ENCODE results near the gene TAC4.
A peak's percentile ranks its signal among the peaks of the same experiment; 100 is the strongest.

The TAC4 gene

DNA sequence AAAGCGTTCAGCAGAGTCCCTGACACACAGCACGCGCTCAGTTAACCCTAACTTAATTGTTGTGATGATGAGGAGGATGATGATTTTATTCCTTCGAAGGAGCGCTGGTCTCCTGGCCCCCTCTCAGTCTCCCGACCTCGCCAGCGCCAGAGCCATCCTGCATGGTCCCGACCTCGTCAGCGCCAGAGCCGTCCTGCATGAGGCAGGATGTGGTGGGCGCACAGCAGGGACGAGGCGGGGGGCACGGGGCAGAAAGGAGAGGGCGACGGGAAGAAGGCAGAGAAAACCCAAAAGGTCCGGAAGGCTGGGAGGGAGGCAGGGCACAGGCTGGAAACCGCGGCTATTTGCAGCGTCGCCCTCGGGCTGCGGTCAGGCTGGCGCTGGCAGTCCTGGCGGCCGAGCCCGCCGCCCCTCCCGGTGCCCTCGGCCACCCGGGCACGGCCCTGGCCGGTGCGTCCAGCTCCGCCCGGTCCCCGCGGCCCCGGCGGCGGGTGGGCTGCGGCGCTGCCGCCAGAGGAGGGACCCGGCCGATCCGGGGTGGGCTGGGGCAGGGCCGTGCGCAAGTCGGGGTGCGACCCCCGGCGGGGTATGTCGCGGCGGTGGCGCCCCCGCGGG lies 3.0 kb upstream of the TAC4 start:
- no peak overlapping the region for H3K27ac ChIP-seq
- no peak for TF ChIP-seq ZFX (IDR thresholded peaks at IDR 0.05)
- TF ChIP-seq, protein P1, sequence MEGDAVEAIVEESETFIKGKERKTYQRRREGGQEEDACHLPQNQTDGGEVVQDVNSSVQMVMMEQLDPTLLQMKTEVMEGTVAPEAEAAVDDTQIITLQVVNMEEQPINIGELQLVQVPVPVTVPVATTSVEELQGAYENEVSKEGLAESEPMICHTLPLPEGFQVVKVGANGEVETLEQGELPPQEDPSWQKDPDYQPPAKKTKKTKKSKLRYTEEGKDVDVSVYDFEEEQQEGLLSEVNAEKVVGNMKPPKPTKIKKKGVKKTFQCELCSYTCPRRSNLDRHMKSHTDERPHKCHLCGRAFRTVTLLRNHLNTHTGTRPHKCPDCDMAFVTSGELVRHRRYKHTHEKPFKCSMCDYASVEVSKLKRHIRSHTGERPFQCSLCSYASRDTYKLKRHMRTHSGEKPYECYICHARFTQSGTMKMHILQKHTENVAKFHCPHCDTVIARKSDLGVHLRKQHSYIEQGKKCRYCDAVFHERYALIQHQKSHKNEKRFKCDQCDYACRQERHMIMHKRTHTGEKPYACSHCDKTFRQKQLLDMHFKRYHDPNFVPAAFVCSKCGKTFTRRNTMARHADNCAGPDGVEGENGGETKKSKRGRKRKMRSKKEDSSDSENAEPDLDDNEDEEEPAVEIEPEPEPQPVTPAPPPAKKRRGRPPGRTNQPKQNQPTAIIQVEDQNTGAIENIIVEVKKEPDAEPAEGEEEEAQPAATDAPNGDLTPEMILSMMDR (conservative IDR thresholded peaks at IDR 0.05), result no peak

DNA sequence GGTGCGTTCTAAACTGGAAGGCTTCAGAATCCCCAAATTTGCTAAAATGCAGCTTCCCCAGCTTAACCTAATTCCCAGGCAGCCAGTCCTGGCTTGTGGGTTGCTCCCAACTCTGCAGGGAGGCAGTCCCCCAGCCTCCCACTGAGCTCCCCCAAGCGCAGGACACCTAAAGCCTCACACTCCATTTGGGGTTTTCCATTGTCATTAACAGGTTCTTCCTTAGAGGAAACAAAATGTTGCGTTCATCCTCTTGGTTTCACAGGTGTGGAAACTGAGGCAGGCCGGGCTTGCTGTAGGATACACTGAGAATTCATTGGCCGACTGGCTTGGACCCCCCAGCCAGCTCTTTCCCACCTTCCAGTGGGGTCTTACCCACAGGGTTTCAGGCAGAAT lies 2.3 kb upstream of the TAC4 start:
- TF ChIP-seq ZFX (IDR thresholded peaks at IDR 0.05), result no peak
- TF ChIP-seq, protein P1 (conservative IDR thresholded peaks at IDR 0.05), result no peak

DNA sequence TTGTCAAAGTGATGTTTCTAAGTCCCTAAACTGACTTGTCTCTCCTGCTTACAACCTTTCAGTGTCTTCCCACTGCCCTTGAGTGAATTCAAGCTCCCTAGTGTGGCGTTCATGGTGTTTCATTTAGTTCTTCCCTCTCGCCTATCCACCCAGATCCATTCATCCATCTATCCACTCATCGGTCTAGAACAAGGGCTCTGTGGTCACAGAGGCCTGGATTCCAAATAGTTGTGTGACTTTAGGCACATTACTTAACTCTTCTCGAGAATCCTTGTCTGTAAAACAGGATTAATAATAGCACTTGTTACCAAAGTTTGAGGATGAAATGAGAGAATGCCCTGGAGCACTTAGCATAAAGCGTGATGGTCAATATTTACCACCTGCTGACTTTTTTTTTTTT lies 870 bp upstream of the TAC4 start:
- TF ChIP-seq, protein P1 (conservative IDR thresholded peaks at IDR 0.05), result no peak
- TF ChIP-seq ZFX (IDR thresholded peaks at IDR 0.05), result no peak
- H3K27ac ChIP-seq, result no peak overlapping the region

More for the DNA sequence above, 2.3 kb upstream of the TAC4 start:
- no peak overlapping the region for H3K27ac ChIP-seq

DNA sequence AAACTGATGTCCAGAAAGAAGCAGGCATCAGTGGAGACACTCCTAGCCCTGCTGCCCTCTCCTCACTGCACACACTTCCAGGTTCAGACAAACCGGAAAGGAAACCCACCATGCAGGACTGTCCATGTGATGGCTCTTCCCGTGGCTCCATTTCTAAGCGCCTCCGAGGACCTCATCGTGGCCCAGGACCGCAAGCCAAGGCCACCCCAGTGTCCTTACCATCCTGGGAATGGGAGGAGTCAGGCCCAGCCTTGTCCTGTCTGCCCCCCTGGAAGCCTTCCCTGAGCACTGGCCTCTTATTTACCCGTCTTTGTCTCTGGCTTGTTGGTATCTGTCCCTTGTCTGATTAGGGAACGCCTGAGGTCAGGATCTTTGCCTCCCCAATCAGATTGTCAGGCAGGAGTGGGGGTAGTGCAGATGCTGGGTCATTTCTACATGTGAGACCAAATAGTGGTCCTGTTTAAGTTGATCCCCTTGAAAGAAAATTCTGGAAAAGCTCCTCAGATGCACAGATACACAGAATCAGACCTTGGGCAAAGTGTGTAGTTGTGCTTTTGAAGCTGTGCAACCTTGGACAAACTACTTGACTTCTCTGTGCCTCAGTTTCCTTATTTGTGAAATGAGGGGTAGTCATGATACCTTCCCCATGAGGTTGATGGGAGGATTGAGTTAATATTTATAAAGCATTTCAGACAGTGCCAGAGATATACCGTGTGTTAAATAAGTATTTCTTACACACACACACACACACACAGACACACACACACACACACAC lies 744 bp downstream of the TAC4 start:
- TF ChIP-seq, protein P1 (conservative IDR thresholded peaks at IDR 0.05), result no peak
- TF ChIP-seq ZFX (IDR thresholded peaks at IDR 0.05), result no peak

DNA sequence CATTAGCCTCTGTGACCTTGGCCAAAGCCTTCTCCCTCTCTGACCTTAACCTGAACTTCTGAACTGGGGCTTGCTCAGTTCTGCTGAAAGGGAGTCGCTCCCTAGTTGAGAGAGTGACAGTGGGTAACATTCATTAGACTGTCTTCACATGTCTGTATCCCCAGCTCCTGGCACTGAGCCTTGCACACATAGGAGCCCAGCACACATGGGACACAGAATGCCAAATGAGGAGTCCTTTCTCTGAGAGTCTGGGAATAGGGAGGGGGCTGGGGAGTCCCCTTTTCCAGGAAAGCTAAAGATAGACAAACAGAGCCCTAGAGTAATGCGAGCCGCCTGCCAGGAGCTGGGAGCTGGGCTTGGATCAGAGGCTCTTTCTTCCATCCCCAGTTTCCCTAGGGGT lies 2.5 kb downstream of the TAC4 start:
- no peak for TF ChIP-seq ZFX (IDR thresholded peaks at IDR 0.05)
- TF ChIP-seq, protein P1 (conservative IDR thresholded peaks at IDR 0.05), result no peak
- H3K27ac ChIP-seq, result no peak overlapping the region

More for the DNA sequence above, 744 bp downstream of the TAC4 start:
- no peak overlapping the region for H3K27ac ChIP-seq

DNA sequence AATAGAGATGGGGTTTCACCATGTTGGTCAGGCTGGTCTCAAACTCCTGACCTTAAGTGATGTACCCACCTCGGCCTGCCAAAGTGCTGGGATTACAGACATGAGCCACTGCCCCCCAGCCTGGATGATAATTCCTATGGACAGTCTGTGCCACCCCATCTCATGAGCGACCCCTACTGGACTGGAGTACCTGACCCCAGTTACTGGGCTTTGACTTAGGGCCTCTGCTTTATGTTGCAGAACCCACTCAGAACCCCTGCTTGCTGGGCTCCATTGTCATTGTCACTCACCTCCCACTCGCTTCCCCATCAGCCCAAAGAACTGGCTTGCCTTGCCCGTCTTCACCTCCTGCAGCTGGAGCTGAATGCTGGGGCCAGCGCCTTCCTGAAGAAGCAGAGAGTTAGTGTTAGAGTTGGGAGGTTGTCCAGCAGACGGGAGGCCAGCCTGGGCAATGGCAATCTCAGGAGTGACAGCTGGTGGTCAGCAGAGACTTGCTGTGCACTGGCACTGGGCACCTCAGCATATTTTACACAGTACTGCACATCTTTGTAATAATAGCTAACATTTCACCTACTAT lies 4.0 kb downstream of the TAC4 start:
- H3K27ac ChIP-seq, result no peak overlapping the region
- TF ChIP-seq, protein P1 (conservative IDR thresholded peaks at IDR 0.05), result peak; percentile 70
- TF ChIP-seq ZFX (IDR thresholded peaks at IDR 0.05), result no peak

DNA sequence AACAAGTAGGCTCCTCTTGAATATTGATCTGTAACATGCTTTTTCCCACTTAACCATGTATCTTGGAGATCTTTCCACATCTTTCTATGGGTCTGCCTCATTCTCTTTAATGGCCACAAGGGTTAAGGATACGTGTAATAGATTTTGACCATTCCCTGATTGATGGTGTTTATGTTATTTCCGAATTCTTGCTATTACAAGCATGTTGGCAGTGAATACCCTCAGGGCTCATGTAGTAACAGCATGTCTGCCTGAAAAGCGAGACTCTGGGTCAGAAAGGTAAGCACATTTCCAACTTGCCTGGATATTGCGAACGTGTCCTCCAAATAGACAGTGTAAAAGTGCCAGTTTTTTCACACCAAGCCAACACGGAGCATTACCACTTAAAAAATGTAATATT lies 5.0 kb downstream of the TAC4 start:
- no peak overlapping the region for H3K27ac ChIP-seq

More for the DNA sequence above, 5.0 kb downstream of the TAC4 start:
- TF ChIP-seq, protein P1 (conservative IDR thresholded peaks at IDR 0.05), result no peak
- TF ChIP-seq ZFX (IDR thresholded peaks at IDR 0.05), result no peak

Measured in C4-2B (cell line).